Type B pancreatic cell (in vitro differentiated cells): ENCODE data around the gene IGF2R. TPM values are rescaled to one million over a fixed set of nuclear protein-coding genes. Genes with fewer than 3 reads are reported as not detected.

ENCODE experiments used
- DNase-seq: peaks from one replicate; pipeline ENCODE4 v3.0.0; 2021; ENCODE audit warnings: mixed read lengths; ENCODE audit not compliant: unreplicated experiment; ENCODE audit errors: extremely low spot score
- H3K27ac Mint-ChIP-seq: 2 replicates; pipeline ENCODE4 v1.8.0; 2021; ENCODE audit warnings: mild to moderate bottlenecking, mixed read lengths
- H3K27me3 Mint-ChIP-seq: 2 replicates; pipeline ENCODE4 v1.8.0; 2021; ENCODE audit warnings: mixed read lengths
- H3K36me3 Mint-ChIP-seq: 2 replicates; pipeline ENCODE4 v1.8.0; 2021; ENCODE audit warnings: mixed read lengths
- H3K4me1 Mint-ChIP-seq: one replicate; pipeline ENCODE4 v1.8.0; 2021; ENCODE audit warnings: mixed read lengths; ENCODE audit not compliant: unreplicated experiment
- H3K4me3 Mint-ChIP-seq: 2 replicates; pipeline ENCODE4 v1.8.0; 2021; ENCODE audit warnings: mild to moderate bottlenecking, mixed read lengths
- H3K9me3 Mint-ChIP-seq: 2 replicates; pipeline ENCODE4 v1.8.0; 2021; ENCODE audit warnings: mixed read lengths
- total RNA-seq: library from RNA; stranded (reverse); gene quantifications from 2 replicates; pipeline ENCODE4 v1.2.1, GENCODE V29; 2021; ENCODE audit warnings: low replicate concordance
- TF ChIP-seq, protein P1 (sequence below): fragments of 200-600 bp; sonication (generic); conservative IDR thresholded peaks from 2 replicates; pipeline ENCODE4 v1.5.0; 2021; ENCODE audit warnings: antibody characterized with exemption, mild to moderate bottlenecking

Gene IGF2R
- total RNA-seq, 1 donor from 2014 or later = 79.8 TPM

DNA sequence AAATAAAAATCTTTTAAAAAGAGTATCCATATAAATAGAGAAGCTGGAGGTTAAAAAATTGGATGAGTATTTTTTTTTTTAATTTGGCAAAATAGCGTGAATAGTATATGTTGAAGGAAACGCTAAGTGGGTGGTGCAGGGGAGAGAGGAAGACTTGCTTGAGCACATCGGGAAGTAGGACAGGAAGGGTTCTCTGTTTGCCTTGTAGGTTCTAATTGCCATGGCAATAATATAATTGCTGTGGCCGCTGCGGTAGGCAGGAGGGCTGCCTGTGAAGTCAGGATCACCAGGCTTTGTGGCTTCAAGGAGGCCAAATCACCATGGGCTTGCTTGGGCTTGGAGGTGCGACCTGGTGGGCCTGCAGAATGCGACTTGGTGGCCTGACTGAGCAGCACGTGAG is 35.1 kb downstream of the IGF2R start:
- no peak overlapping the region for H3K4me3 Mint-ChIP-seq
- DNase-seq = no peak
- peaks cover 9% of the 10 kb centered on the region for H3K9me3 Mint-ChIP-seq
- peaks cover 4% of the 10 kb centered on the region for H3K4me1 Mint-ChIP-seq
- no peaks in the 10 kb centered on the region for H3K27me3 Mint-ChIP-seq
- peaks cover 34% of the 10 kb centered on the region for H3K36me3 Mint-ChIP-seq
- TF ChIP-seq, protein P1, sequence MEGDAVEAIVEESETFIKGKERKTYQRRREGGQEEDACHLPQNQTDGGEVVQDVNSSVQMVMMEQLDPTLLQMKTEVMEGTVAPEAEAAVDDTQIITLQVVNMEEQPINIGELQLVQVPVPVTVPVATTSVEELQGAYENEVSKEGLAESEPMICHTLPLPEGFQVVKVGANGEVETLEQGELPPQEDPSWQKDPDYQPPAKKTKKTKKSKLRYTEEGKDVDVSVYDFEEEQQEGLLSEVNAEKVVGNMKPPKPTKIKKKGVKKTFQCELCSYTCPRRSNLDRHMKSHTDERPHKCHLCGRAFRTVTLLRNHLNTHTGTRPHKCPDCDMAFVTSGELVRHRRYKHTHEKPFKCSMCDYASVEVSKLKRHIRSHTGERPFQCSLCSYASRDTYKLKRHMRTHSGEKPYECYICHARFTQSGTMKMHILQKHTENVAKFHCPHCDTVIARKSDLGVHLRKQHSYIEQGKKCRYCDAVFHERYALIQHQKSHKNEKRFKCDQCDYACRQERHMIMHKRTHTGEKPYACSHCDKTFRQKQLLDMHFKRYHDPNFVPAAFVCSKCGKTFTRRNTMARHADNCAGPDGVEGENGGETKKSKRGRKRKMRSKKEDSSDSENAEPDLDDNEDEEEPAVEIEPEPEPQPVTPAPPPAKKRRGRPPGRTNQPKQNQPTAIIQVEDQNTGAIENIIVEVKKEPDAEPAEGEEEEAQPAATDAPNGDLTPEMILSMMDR = no peak
- H3K27ac Mint-ChIP-seq = no peak overlapping the region

DNA sequence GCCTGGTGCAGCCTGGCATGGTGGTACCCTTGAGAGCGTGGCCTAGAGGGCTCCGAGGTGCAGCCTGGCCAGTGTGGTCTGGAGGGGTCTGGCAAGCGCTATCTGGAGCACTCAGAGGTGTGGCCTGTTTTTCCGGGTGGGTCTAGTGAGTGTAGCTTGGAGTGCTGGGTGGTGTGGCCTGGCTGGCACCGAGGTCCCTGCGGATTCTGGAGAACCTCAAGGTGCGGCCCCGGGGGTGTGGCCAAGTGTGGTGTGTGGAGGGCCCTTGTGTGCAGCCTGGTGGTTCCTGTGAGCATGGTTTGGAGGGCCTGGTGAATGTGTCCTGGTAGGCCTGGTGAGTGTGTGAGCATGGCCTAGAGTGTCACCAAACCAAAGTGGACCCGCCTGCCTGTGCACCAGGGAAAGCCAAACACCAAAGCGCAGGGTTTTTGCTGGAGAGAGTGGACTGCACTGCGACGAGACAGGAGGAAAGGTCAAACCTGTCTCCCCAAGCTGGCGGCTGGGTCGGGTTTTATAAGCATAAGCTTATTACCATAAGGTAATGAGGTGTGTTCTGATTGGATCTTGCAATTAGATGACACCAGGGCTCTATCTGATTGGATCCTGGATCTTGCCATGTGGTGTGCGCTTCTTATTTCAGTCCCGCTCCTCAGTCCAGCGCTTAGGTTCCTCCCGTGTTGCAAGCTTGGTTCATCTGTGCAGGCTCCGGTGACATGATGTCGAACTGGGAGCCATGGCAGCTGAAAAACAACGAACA is 35.7 kb downstream of the IGF2R start:
- Mint-ChIP-seq H3K36me3 (peaks cover 33% of the 10 kb centered on the region), H3K27ac (no peak overlapping the region), H3K9me3 (peaks cover 9% of the 10 kb centered on the region), H3K27me3 (no peaks in the 10 kb centered on the region), H3K4me3 (no peak overlapping the region), H3K4me1 (peaks cover 4% of the 10 kb centered on the region)
- DNase-seq = no peak
- TF ChIP-seq, protein P1 = no peak

DNA sequence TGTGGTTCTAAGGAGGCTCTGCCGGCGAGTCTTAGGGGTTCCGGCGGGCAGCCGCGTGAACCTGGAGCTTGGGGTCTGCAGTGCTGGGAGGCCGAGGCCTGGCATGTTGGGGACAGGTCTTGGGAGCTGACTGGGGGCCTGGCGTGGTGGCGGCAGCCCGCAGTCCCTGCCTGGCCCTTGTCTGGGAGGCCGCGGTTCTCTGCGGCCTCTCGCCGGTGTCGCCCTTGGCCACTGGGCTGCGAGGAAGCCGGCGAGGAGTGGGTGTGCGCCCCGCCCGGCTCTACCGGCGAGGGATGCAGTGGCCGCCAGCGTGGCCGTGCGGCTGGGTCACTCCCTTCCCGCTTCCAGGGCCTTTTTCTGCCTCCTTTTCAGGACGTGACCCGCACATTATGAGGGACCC is 36.3 kb downstream of the IGF2R start:
- Mint-ChIP-seq H3K9me3 (peaks cover 9% of the 10 kb centered on the region), H3K27me3 (no peaks in the 10 kb centered on the region), H3K27ac (no peak overlapping the region), H3K4me3 (no peak overlapping the region), H3K4me1 (peaks cover 4% of the 10 kb centered on the region), H3K36me3 (peaks cover 30% of the 10 kb centered on the region)
- no peak for DNase-seq
- TF ChIP-seq, protein P1 = no peak

DNA sequence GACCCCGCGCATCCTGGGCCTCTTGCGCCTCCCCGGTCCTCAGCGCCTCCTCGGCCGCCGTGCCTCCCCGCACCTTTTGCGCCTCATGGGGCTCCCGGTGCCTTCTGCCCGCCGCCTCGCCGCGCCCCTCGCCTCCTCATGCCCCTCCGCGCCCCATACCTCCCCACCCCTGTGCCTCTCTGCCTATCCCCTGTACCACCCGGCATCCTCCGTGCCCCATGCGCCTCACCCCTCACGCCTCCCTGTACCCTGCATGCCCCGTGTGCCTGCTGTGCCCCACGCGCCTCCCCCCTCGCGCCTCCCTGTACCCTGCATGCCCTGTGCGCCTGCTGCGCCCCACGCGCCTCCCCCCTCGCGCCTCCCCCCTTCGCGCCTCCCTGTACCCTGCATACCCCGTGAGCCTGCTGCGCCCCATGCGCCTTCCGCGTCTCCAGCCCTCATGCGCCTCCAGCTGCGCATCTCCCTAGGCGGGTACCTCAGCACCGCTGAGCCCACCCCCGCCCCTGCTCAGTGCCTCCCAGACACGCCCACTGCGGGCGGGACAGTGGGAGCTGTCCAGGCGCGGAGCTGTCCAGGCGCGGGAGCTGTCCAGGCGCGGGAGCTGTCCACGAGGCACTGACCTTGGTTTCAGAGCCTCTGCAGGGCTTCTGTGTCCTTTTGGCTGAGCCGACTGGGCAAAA is 37.1 kb downstream of the IGF2R start:
- Mint-ChIP-seq H3K4me1 (peaks cover 4% of the 10 kb centered on the region), H3K36me3 (peaks cover 33% of the 10 kb centered on the region), H3K27ac (no peak overlapping the region), H3K4me3 (no peak overlapping the region), H3K27me3 (no peaks in the 10 kb centered on the region), H3K9me3 (peaks cover 9% of the 10 kb centered on the region)
- no peak for DNase-seq
- TF ChIP-seq, protein P1 = no peak

- no peaks in the 10 kb centered on the region for H3K27me3 Mint-ChIP-seq
- no peak for DNase-seq
- H3K9me3 Mint-ChIP-seq = peaks cover 9% of the 10 kb centered on the region
- no peak overlapping the region for H3K4me3 Mint-ChIP-seq
- peaks cover 4% of the 10 kb centered on the region for H3K4me1 Mint-ChIP-seq
- H3K36me3 Mint-ChIP-seq = peaks cover 45% of the 10 kb centered on the region
- TF ChIP-seq, protein P1 = no peak
- H3K27ac Mint-ChIP-seq = no peak overlapping the region
Observed at GRCh38 chr6:160007145-160007544, 38.3 kb downstream of the IGF2R start.
